CD4-positive, alpha-beta T cell treated with Interferon alpha-2 for 1 hour (primary cell): ENCODE measurements around the gene SRL.
A peak's percentile ranks its signal among the peaks of the same experiment; 100 is the strongest.

ENCODE experiments used
- DNase-seq, 2 donors: peaks; one replicate each; pipeline ENCODE4 v3.0.0-alpha.2; 2020 to 2022

Gene SRL

GRCh38 chr16:4200000-4200780 lies 41.7 kb downstream of the SRL start:
- peak; percentile 28 to 34 for DNase-seq

GRCh38 chr16:4198816-4199215 lies 43.1 kb downstream of the SRL start:
- DNase-seq = no peak

- DNase-seq = no peak
These were observed 47.2 kb downstream of the SRL start for GRCh38 chr16:4194661-4195060.

- no peak for DNase-seq
These were observed 48.0 kb downstream of the SRL start for GRCh38 chr16:4193920-4194319.

GRCh38 chr16:4192206-4192605 lies 49.7 kb downstream of the SRL start:
- DNase-seq = no peak

- DNase-seq = no peak
These were observed 51.1 kb downstream of the SRL start for GRCh38 chr16:4190712-4191333.

GRCh38 chr16:4190086-4190485 lies 51.8 kb downstream of the SRL start:
- DNase-seq = no peak

- DNase-seq = no peak
These were observed 57.7 kb downstream of the SRL start for GRCh38 chr16:4184038-4184702.

GRCh38 chr16:4183237-4184037 lies 58.4 kb downstream of the SRL start:
- peak; percentile 89 to 90 for DNase-seq

- no peak for DNase-seq
These were observed 59.2 kb downstream of the SRL start for GRCh38 chr16:4182581-4183236.

GRCh38 chr16:4180511-4180910 lies 61.4 kb downstream of the SRL start:
- no peak for DNase-seq

GRCh38 chr16:4179763-4180260 lies 62.1 kb downstream of the SRL start:
- DNase-seq = no peak

- DNase-seq = peak in 1 of 2 donors; percentile 26
These were observed 62.9 kb downstream of the SRL start for GRCh38 chr16:4179020-4179419.

GRCh38 chr16:4178468-4179010 lies 63.3 kb downstream of the SRL start:
- DNase-seq = no peak

GRCh38 chr16:4176906-4177417 lies 64.9 kb downstream of the SRL start:
- no peak for DNase-seq

GRCh38 chr16:4175849-4176248 lies 66.0 kb downstream of the SRL start:
- DNase-seq = no peak

- DNase-seq = no peak
These were observed 69.8 kb downstream of the SRL start for GRCh38 chr16:4172070-4172469.

GRCh38 chr16:4169415-4169814 lies 72.5 kb downstream of the SRL start:
- DNase-seq = no peak

GRCh38 chr16:4166821-4167220 lies 75.1 kb downstream of the SRL start:
- no peak for DNase-seq

- no peak for DNase-seq
These were observed 81.0 kb downstream of the SRL start for GRCh38 chr16:4160658-4161430.

GRCh38 chr16:4159726-4160125 lies 82.2 kb downstream of the SRL start:
- no peak for DNase-seq
